ENCODE data around the gene CATSPERE.
"Not testable (repeated sequence)": the region's sequence is repeated elsewhere in the genome, so short reads cannot be mapped to it uniquely, and the experiment has no call there.

CATSPERE gene

DNA sequence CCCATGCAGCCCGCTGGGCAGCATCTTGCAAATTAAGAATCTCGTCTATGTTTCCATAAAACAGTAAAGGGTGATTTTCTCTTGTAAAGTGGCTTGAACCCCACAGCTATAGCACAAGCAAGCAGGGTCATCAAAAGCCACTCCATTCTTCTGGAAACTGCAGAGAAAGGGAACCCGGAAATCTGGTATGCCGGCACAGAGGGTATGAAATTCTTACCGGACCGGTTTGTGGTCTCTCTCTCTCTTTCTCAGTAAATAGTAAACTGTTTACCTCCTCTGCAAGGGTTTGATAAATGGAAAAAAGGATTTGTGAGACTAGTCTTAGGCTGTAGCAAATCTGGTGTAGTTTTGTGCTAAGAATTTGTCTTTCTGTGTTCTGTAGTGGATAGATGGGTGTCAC is 6.7 kb upstream of the CATSPERE start:
- H3K4me3 ChIP-seq (ENCODE audit: low read depth, low read length): peak overlapping the region; percentile 1; the same call in 1 of the 2 replicates
- TF ChIP-seq, protein P1, sequence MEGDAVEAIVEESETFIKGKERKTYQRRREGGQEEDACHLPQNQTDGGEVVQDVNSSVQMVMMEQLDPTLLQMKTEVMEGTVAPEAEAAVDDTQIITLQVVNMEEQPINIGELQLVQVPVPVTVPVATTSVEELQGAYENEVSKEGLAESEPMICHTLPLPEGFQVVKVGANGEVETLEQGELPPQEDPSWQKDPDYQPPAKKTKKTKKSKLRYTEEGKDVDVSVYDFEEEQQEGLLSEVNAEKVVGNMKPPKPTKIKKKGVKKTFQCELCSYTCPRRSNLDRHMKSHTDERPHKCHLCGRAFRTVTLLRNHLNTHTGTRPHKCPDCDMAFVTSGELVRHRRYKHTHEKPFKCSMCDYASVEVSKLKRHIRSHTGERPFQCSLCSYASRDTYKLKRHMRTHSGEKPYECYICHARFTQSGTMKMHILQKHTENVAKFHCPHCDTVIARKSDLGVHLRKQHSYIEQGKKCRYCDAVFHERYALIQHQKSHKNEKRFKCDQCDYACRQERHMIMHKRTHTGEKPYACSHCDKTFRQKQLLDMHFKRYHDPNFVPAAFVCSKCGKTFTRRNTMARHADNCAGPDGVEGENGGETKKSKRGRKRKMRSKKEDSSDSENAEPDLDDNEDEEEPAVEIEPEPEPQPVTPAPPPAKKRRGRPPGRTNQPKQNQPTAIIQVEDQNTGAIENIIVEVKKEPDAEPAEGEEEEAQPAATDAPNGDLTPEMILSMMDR (IDR thresholded peaks at IDR 0.05; ENCODE audit: control insufficient read depth, extremely low read depth, insufficient read depth): no peak

DNA sequence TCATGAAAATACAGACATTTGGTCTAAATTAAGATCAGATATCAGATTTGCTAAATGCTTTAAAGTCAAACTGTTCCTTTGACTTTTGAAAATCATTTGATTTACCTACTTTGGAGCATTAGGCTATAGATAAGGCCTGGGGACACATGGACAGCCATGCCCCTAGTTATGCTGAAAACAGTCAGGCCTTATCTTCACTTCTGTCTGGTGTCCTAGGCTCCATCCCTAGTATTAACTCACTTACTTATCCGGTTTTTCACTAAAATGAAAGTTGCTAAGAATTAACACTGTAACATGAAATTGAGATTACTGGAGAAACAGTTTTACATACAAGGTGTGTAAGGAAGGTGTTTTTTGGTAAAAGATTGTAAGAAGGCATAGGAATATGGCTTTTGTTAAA is 4.5 kb upstream of the CATSPERE start:
- TF ChIP-seq, protein P1 (IDR thresholded peaks at IDR 0.05; ENCODE audit: control insufficient read depth, extremely low read depth, insufficient read depth): no peak
- DNase-seq (ENCODE audit: low read depth): no peak
- H3K4me3 ChIP-seq (ENCODE audit: low read depth, low read length): no peak overlapping the region

More for the DNA sequence above, 6.7 kb upstream of the CATSPERE start:
- DNase-seq (ENCODE audit: low read depth): peak; percentile 40

DNA sequence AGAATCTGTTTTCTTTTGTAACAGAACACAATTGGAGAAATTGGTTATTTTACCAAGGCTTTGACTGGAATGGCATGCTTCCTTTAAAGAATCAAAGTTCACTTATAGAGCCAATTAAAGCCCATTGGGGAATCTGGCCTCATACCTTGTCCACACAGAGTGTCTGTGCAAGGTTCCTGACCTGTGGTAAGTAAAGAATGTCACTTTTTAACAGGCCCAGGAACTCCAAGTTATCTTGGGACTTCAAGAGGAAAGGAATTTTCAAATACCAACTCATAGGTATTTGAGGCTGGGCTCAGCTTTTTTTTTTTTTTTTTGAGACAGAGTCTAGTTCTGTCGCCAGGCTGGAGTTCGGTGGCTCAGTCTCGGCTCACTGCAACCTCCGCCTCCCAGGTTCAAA is 2.3 kb upstream of the CATSPERE start:
- no peak overlapping the region for H3K4me3 ChIP-seq (ENCODE audit: low read depth, low read length)
- TF ChIP-seq, protein P1 (IDR thresholded peaks at IDR 0.05; ENCODE audit: control insufficient read depth, extremely low read depth, insufficient read depth): no peak
- DNase-seq (ENCODE audit: low read depth): no peak

DNA sequence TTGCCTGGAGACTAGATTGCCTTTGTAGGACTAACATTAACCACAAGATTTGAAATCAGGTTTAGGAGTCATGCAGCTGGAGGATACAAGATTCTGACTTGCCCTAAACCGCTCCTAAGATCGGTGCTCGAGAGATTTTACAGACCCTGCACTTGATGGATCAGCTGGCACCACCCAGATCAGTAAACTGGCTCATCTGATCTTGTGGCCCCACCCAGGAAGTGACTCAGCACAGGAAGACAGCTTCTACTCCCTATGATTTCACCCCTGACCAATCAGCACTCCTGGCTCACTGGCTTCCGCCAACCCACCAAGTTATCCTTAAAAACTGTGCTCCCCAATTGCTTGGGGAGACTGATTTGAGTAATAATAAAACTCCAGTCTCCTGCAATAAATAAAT is 876 bp upstream of the CATSPERE start:
- DNase-seq (ENCODE audit: low read depth): no peak
- TF ChIP-seq, protein P1 (IDR thresholded peaks at IDR 0.05; ENCODE audit: control insufficient read depth, extremely low read depth, insufficient read depth): no peak
- no peak overlapping the region for H3K4me3 ChIP-seq (ENCODE audit: low read depth, low read length)

DNA sequence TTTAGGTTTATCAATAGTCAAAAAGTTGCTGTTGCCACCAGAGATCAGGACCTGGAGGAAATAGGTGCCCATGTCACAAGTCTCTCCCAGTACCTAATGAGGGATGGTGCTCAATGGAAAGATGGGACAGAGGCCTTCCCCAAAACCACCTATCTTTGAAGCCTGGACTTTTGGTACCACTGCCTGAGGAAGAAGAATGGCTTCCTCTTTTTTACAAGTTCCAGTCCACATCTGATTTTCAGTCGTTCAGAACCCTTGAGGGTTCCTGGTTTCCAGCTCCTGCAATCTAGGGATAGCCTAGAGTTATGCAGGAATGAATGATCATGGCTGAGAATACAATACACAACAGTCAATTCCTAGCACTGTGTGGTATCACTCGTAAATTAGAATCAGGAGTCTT is 5.7 kb downstream of the CATSPERE start:
- TF ChIP-seq, protein P1 (IDR thresholded peaks at IDR 0.05; ENCODE audit: control insufficient read depth, extremely low read depth, insufficient read depth): no peak
- no peak overlapping the region for H3K4me3 ChIP-seq (ENCODE audit: low read depth, low read length)
- no peak for DNase-seq (ENCODE audit: low read depth)

DNA sequence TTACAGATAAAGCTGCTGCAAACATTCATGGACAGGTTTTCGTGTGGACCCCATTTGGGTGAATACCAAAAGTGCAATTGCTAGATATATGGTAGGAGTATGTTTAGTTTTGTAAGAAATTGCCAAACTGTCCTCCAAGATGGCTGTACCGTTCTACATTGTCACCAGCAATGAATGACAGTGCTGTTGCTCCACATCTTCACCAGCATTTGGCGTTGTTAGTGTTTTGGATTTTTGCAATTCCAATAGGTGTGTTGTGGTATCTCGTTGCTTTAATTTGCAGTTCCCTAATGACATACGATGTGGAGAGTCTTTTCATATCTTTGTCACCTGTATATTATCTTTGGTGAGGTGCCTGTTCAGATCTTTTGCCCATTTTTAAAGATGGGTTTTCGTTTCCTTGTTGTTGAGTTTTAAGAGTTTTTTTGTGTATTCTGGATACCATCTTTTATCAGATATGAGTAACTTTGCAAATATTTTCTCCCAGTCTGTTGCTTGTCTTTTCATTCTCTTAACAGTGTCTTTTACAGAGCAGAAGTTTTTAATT is 12.1 kb downstream of the CATSPERE start:
- no peak overlapping the region for H3K4me3 ChIP-seq (ENCODE audit: low read depth, low read length)
- TF ChIP-seq, protein P1 (IDR thresholded peaks at IDR 0.05; ENCODE audit: control insufficient read depth, extremely low read depth, insufficient read depth): no peak
- no peak for DNase-seq (ENCODE audit: low read depth)

DNA sequence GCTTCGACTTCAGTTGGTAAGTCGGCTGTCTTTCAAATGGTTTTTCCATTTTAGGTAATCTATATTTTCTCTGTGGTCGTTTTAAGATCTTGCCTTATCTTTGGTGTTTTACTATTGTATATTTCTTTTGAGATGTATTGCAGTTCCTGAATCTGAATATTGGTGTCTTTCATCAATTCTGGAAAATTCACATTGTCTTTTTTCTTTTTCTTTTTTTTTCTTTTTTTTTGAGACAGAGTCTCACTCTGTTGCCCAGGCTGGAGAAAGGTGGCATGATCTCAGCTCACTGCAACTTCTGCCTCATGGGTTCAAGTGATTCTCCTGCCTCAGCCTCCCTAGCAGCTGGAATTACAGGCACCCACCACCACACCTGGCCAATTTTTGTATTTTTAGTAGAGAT is 23.9 kb downstream of the CATSPERE start:
- H3K4me3 ChIP-seq (ENCODE audit: low read depth, low read length); DNase-seq (ENCODE audit: low read depth): not testable (repeated sequence)
